Endothelial cell of umbilical vein (primary cell): Measurements from ENCODE around the gene CNTNAP2. TPM values are rescaled to one million over a fixed set of nuclear protein-coding genes. Genes with fewer than 3 reads are reported as not detected.

Source experiments
- BruUV-seq: library from RNA; stranded (reverse); fragments of 400-500 nt; replicated peaks from 2 replicates; lab custom pipeline; 2021; lab: Mats Ljungman, UMichigan
- CTCF ChIA-PET: fragments of 300-600, 350-600 bp; sonication (Branson Sonifier 250); formaldehyde crosslinking; loops from one replicate; lab custom pipeline; 2021; ENCODE audit warnings: antibody characterized with exemption, inconsistent platforms; lab: Charles Lee
- POLR2A ChIA-PET: fragments of 300-600, 350-600 bp; sonication (Branson Sonifier 250); formaldehyde crosslinking; loops from one replicate; lab custom pipeline; 2021; ENCODE audit warnings: antibody characterized with exemption, inconsistent platforms; lab: Charles Lee
- DNase-seq: peaks from one replicate; pipeline ENCODE4 v3.0.0-alpha.2; 2011; ENCODE audit warnings: low read depth, low spot score
- FAIRE-seq: peaks from 2 replicates; lab custom pipeline; 2011; peaks lifted over from hg19 to GRCh38; lab: Jason Lieb, UNC
- H2AFZ ChIP-seq: 2 replicates; pipeline ENCODE4 v1.6.0; 2012; ENCODE audit warnings: low read depth, low read length, control low read depth, inconsistent platforms
- H3K27ac ChIP-seq: 2 replicates; pipeline ENCODE4 v1.5.1; 2011; ENCODE audit warnings: low read depth, mild to moderate bottlenecking, control low read depth, low read length, moderate library complexity; ENCODE audit not compliant: insufficient read depth
- H3K27me3 ChIP-seq, 2 experiments: 2 replicates each; pipeline versions ENCODE4 v1.6.0 to v1.6.1; 2011; ENCODE audit warnings: low read length in 2 of 2, mixed read lengths in 1 of 2; ENCODE audit not compliant: control insufficient read depth in 2 of 2, insufficient read depth in 2 of 2
- H3K36me3 ChIP-seq, 2 experiments: 2 replicates in 1 of 2; 3 replicates in 1 of 2; pipeline ENCODE4 v1.5.1; 2011; ENCODE audit warnings: low read length in 2 of 2, mild to moderate bottlenecking in 1 of 2, moderate library complexity in 1 of 2; ENCODE audit not compliant: control insufficient read depth in 2 of 2, insufficient read depth in 2 of 2; ENCODE audit errors: extremely low read depth in 1 of 2
- H3K4me1 ChIP-seq: 3 replicates; pipeline ENCODE4 v1.5.1; 2011; ENCODE audit warnings: mild to moderate bottlenecking, low read length; ENCODE audit not compliant: control insufficient read depth, insufficient read depth; ENCODE audit errors: extremely low read depth
- H3K4me2 ChIP-seq: 2 replicates; pipeline ENCODE4 v1.6.1; 2011; ENCODE audit warnings: low read length, control low read depth, mixed read lengths; ENCODE audit not compliant: insufficient read depth
- H3K4me3 ChIP-seq, 3 experiments: fragments of 200-600 bp in 1 of 3; sonication (generic), shearing (Covaris generic) in 1 of 3; replicated peaks in 1 of 3; 2 replicates each; pipeline ENCODE4 v1.5.1; 2011 to 2016; ENCODE audit warnings: control low read depth in 3 of 3, low read length in 3 of 3, mild to moderate bottlenecking in 2 of 3, inconsistent platforms in 1 of 3, low read depth in 1 of 3, moderate library complexity in 1 of 3; ENCODE audit not compliant: insufficient read depth in 1 of 3
- H3K79me2 ChIP-seq: 2 replicates; pipeline ENCODE4 v1.6.0; 2012; ENCODE audit warnings: low read length, inconsistent platforms; ENCODE audit not compliant: control insufficient read depth, insufficient read depth
- H3K9ac ChIP-seq: replicated peaks from 2 replicates; pipeline ENCODE3; 2011; ENCODE audit warnings: low read length, control low read depth; ENCODE audit not compliant: insufficient read depth; ENCODE audit errors: extremely low read depth
- H3K9me1 ChIP-seq: replicated peaks from 3 replicates; pipeline ENCODE4 v1.6.0; 2011; ENCODE audit warnings: mild to moderate bottlenecking, low read length; ENCODE audit not compliant: control insufficient read depth, insufficient read depth; ENCODE audit errors: extremely low read depth
- H3K9me3 ChIP-seq: replicated peaks from 2 replicates; pipeline ENCODE4 v1.5.1; 2012; ENCODE audit warnings: low read length, inconsistent platforms; ENCODE audit not compliant: control insufficient read depth, insufficient read depth
- H4K20me1 ChIP-seq: replicated peaks from 2 replicates; pipeline ENCODE3; 2011; ENCODE audit warnings: mild to moderate bottlenecking, low read length; ENCODE audit not compliant: control insufficient read depth, insufficient read depth; ENCODE audit errors: extremely low read depth
- CTCF ChIP-seq, 2 donors: IDR thresholded peaks; 1 replicate in 1 of 2; 2 replicates in 1 of 2; pipeline ENCODE4 v1.5.1; 2011; ENCODE audit warnings: low read length in 2 of 2, mild to moderate bottlenecking in 2 of 2, moderate library complexity in 2 of 2, control low read depth in 1 of 2, inconsistent platforms in 1 of 2, low read depth in 1 of 2; ENCODE audit not compliant: insufficient read depth in 1 of 2; ENCODE audit errors: extremely low read depth in 1 of 2
- EZH2 ChIP-seq: IDR thresholded peaks from 2 replicates; pipeline ENCODE4 v1.6.1; 2012; ENCODE audit warnings: borderline replicate concordance, low read depth, mild to moderate bottlenecking, moderate library complexity, low read length, inconsistent platforms; ENCODE audit not compliant: severe bottlenecking
- FOS ChIP-seq: IDR thresholded peaks from 2 replicates; pipeline ENCODE4 v1.6.1; 2011; ENCODE audit warnings: mild to moderate bottlenecking, low read length, moderate library complexity, borderline replicate concordance; ENCODE audit not compliant: insufficient read depth
- GATA2 ChIP-seq: IDR thresholded peaks from 2 replicates; pipeline ENCODE4 v1.7.0; 2011; ENCODE audit warnings: low read depth, mild to moderate bottlenecking, moderate library complexity, mixed read lengths, low read length; ENCODE audit not compliant: insufficient read length, insufficient read depth
- JUN ChIP-seq: IDR thresholded peaks from 2 replicates; pipeline ENCODE4 v1.6.1; 2011; ENCODE audit warnings: borderline replicate concordance, low read depth; ENCODE audit not compliant: insufficient read length, insufficient read depth
- MAX ChIP-seq: IDR thresholded peaks from 2 replicates; pipeline ENCODE4 v1.6.1; 2011; ENCODE audit not compliant: insufficient read depth, insufficient read length
- MYC ChIP-seq: IDR thresholded peaks from one replicate; pipeline ENCODE4 v1.6.1; 2011; ENCODE audit warnings: mild to moderate bottlenecking, low read depth, low read length
- POLR2A ChIP-seq: IDR thresholded peaks from 2 replicates; pipeline ENCODE4 v1.6.1; 2012; ENCODE audit warnings: low read depth, mild to moderate bottlenecking, control low read depth, low read length
- POLR2AphosphoS5 ChIP-seq: IDR thresholded peaks from 2 replicates; pipeline ENCODE4 v1.6.1; 2012; ENCODE audit warnings: low read depth, mild to moderate bottlenecking, control low read depth, low read length, moderate library complexity; ENCODE audit not compliant: insufficient read depth
- dilution Hi-C: fragments of 300-500 bp; cut with MboI; formaldehyde crosslinking; loops from one replicate; pipeline ENCODE4 v1.15.0; 2019; ENCODE audit warnings: low sequenced_read_pairs; ENCODE audit not compliant: extremely low pct_ligation_motif_present
- intact Hi-C: fragments of 100-400 bp; cut with micrococcal nuclease; formaldehyde crosslinking; loops from one replicate; pipeline ENCODE4 v1.10.0; 2022
- polyA plus RNA-seq, 4 experiments: library from polyadenylated mRNA; depleted of rRNA in 3 of 4; stranded (reverse) in 3 of 4; unstranded in 1 of 4; fragments of >200 nt; gene quantifications; 2 replicates each; pipeline versions ENCODE4 v1.2.1 to v1.2.3, GENCODE V29; 2011 to 2012; ENCODE audit warnings: missing spikeins in 1 of 4
- total RNA-seq: library from RNA; stranded (reverse); gene quantifications from 2 replicates; pipeline ENCODE4 v1.2.3, GENCODE V29; 2021

The CNTNAP2 gene
- total and polyA plus RNA-seq, 2 donors (not counting 3 experiments of a cell fraction or from before 2014, with no cell fraction given), result not detected

DNA sequence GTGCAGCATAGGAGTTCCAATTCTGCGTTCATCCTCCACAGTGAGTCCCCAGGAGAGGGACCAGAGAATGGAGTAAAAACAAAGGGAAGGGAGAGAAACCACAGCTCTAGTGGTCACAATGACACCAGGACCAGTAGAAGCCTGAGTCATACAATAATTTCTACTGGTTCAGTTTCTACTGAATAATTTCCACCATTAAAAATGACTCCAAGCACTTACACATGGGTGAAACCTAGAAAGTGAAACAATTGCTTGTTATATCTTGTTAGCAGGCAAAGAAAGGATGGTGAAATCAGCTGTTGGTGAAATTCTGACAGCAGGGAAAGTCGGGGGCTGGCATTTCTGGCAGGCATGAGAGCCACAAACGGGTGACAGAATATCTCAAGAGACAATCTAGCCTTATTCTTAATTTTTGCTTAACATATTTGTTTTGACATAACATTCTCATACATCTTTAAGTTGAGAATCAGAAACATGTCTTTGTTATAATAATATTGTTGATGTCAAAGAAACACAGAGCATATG lies 1408.2 kb downstream of the CNTNAP2 start:
- H3K79me2 ChIP-seq, result no peaks in the 10 kb centered on the region
- DNase-seq (no peak), FAIRE-seq (no peak)
- no peaks in the 10 kb centered on the region for H3K4me1 ChIP-seq
- H3K4me3 ChIP-seq, result no peak overlapping the region
- TF ChIP-seq MYC (no peak), JUN (no peak), FOS (no peak), MAX (no peak), POLR2A (no peak), CTCF (IDR thresholded peaks at IDR 0.05; ENCODE audit: extremely low read depth in 1 of 2, insufficient read depth in 1 of 2, low read depth in 1 of 2, low read length in 2 of 2) (no peak), POLR2AphosphoS5 (no peak), GATA2 (no peak), EZH2 (no peak)
- H3K27me3 ChIP-seq, result no peaks in the 10 kb centered on the region
- dilution Hi-C loops, result no loop called here
- POLR2A ChIA-PET, result no interaction called here
- H3K27ac ChIP-seq, result no peak overlapping the region
- no peaks in the 10 kb centered on the region for H3K36me3 ChIP-seq
- intact Hi-C loops, result no loop called here
- no peaks in the 10 kb centered on the region for H3K9me1 ChIP-seq
- H3K9ac ChIP-seq, result no peak overlapping the region
- CTCF ChIA-PET, result no interaction called here
- no peaks in the 10 kb centered on the region for H3K9me3 ChIP-seq
- H3K4me2 ChIP-seq, result no peak overlapping the region
- no peak overlapping the region for H2AFZ ChIP-seq
- BruUV-seq, result no TSS peak
- H4K20me1 ChIP-seq, result no peaks in the 10 kb centered on the region
